Endodermal cell (in vitro differentiated cells): ENCODE measurements around the gene RAP1GAP2. TPM values are rescaled to one million over a fixed set of nuclear protein-coding genes. Genes with fewer than 3 reads are reported as not detected.
"Not testable (repeated sequence)": the region's sequence is repeated elsewhere in the genome, so short reads cannot be mapped to it uniquely, and the experiment has no call there.

Experiments used
- DNase-seq: peaks from one replicate; pipeline ENCODE4 v3.0.0-alpha.2; 2017
- H3K27ac ChIP-seq: 2 replicates; pipeline ENCODE4 v1.5.1; 2013; ENCODE audit warnings: mild to moderate bottlenecking, low read depth, low read length, moderate library complexity
- H3K27me3 ChIP-seq: 2 replicates; pipeline ENCODE4 v1.6.1; 2013; ENCODE audit warnings: mild to moderate bottlenecking, low read length, moderate library complexity; ENCODE audit not compliant: insufficient read depth, control insufficient read depth, poor library complexity, severe bottlenecking
- H3K36me3 ChIP-seq: 2 replicates; pipeline ENCODE4 v1.7.0; 2013; ENCODE audit warnings: mild to moderate bottlenecking, low read length, moderate library complexity; ENCODE audit not compliant: control insufficient read depth, insufficient read depth
- H3K4me1 ChIP-seq: one replicate; pipeline ENCODE4 v1.7.0; 2013; ENCODE audit warnings: low read length; ENCODE audit not compliant: control insufficient read depth, insufficient read depth
- H3K4me3 ChIP-seq: 2 replicates; pipeline ENCODE4 v1.5.1; 2013; ENCODE audit warnings: mild to moderate bottlenecking, low read length, moderate library complexity
- H3K9ac ChIP-seq: 2 replicates; pipeline ENCODE4 v1.6.1; 2013; ENCODE audit warnings: mild to moderate bottlenecking, low read length, moderate library complexity; ENCODE audit not compliant: poor library complexity, severe bottlenecking; ENCODE audit errors: extremely low read depth
- H3K9me3 ChIP-seq: 2 replicates; pipeline ENCODE4 v1.6.1; 2013; ENCODE audit warnings: mild to moderate bottlenecking, low read length, moderate library complexity; ENCODE audit not compliant: control insufficient read depth
- H3K27ac Mint-ChIP-seq: 2 replicates; pipeline ENCODE4 v1.8.0; 2020; ENCODE audit warnings: mixed read lengths
- H3K27me3 Mint-ChIP-seq: 2 replicates; pipeline ENCODE4 v1.8.0; 2021; ENCODE audit warnings: mild to moderate bottlenecking, mixed read lengths; ENCODE audit not compliant: insufficient read depth
- H3K36me3 Mint-ChIP-seq: 2 replicates; pipeline ENCODE4 v1.8.0; 2020; ENCODE audit warnings: low read depth, mixed read lengths
- H3K4me1 Mint-ChIP-seq: 2 replicates; pipeline ENCODE4 v1.8.0; 2020; ENCODE audit warnings: mixed read lengths
- H3K4me3 Mint-ChIP-seq: 2 replicates; pipeline ENCODE4 v1.8.0; 2020; ENCODE audit warnings: mild to moderate bottlenecking, moderate library complexity, mixed read lengths
- H3K9me3 Mint-ChIP-seq: 2 replicates; pipeline ENCODE4 v1.8.0; 2020; ENCODE audit warnings: mild to moderate bottlenecking, mixed read lengths
- CTCF ChIP-seq: fragments of 200-600 bp; sonication (generic); conservative IDR thresholded peaks from 2 replicates; pipeline ENCODE4 v1.5.0; 2021; ENCODE audit warnings: antibody characterized with exemption, mild to moderate bottlenecking
- WGBS, 2 experiments: methylation state at CpG; one replicate each; pipeline versions ENCODE4 v1.1.5 to v1.1.7; 2013; ENCODE audit warnings: missing lambda C conversion rate in 2 of 2, mixed read lengths in 1 of 2; ENCODE audit not compliant: insufficient coverage in 1 of 2, insufficient read length in 1 of 2; 5-methylcytosine and 5-hydroxymethylcytosine counted together
- total RNA-seq, 2 donors: library from RNA; stranded (reverse); fragmentation: NEBNext Ultra II Directional in 1 of 2; extraction: Animal tissue kit (Norgen Biotek cat#: 25700) in 1 of 2; gene quantifications; 2 replicates in 1 of 2; 3 replicates in 1 of 2; pipeline ENCODE4 v1.2.1, GENCODE V29; 2021

RAP1GAP2 gene
- total RNA-seq, 2 donors from 2014 or later = 18.0 to 44.3 TPM

DNA sequence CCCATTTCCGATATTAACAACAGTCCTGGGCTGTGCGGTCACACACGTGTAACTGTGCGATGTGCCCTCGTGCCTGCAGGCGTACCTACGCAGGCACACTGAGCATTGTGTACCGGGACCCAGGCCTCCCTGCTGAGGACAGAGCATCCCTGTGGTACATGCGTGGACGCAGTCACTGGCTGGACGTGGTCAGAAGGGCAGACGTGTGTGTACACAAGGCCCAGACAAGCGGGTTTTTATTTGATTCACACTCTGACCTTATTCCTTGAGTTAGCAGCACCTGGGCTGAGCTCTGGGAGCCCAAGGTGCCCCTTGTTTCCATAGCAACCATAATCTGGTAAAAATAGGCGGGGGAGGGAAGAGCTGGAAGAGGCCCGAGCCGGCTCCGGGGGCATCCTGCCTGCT lies 19.5 kb downstream of the RAP1GAP2 start:
- TF ChIP-seq CTCF = no peak
- DNase-seq = peak; percentile 61
- no peaks in the 10 kb centered on the region for H3K27me3 ChIP-seq
- no peaks in the 10 kb centered on the region for H3K27me3 Mint-ChIP-seq
- no peaks in the 10 kb centered on the region for H3K36me3 Mint-ChIP-seq
- H3K4me3 ChIP-seq = no peak overlapping the region
- no peak overlapping the region for H3K9ac ChIP-seq
- H3K4me1 ChIP-seq = no peaks in the 10 kb centered on the region
- 83 to 93% methylated on average over 12 to 17 of the region's 17 CpGs for WGBS, 2 experiments
- no peaks in the 10 kb centered on the region for H3K9me3 ChIP-seq
- H3K27ac ChIP-seq = no peak overlapping the region
- no peak overlapping the region for H3K27ac Mint-ChIP-seq
- no peaks in the 10 kb centered on the region for H3K36me3 ChIP-seq
- H3K9me3 Mint-ChIP-seq = no peaks in the 10 kb centered on the region
- H3K4me3 Mint-ChIP-seq = no peak overlapping the region
- no peaks in the 10 kb centered on the region for H3K4me1 Mint-ChIP-seq

- Histone ChIP-seq H3K27me3 (no peaks in the 10 kb centered on the region), H3K9ac (no peak overlapping the region), H3K27ac (no peak overlapping the region), H3K4me3 (no peak overlapping the region), H3K4me1 (no peaks in the 10 kb centered on the region), H3K36me3 (no peaks in the 10 kb centered on the region), H3K9me3 (no peaks in the 10 kb centered on the region)
- no peak for DNase-seq
- TF ChIP-seq CTCF = no peak
- no peaks in the 10 kb centered on the region for H3K36me3 Mint-ChIP-seq
- no peak overlapping the region for H3K27ac Mint-ChIP-seq
- no peaks in the 10 kb centered on the region for H3K4me1 Mint-ChIP-seq
- H3K9me3 Mint-ChIP-seq = no peaks in the 10 kb centered on the region
- WGBS, 2 experiments = 95 to 96% methylated on average over 2 to 4 of the region's 4 CpGs
- H3K27me3 Mint-ChIP-seq = no peaks in the 10 kb centered on the region
- H3K4me3 Mint-ChIP-seq = no peak overlapping the region
These were observed 20.4 kb downstream of the RAP1GAP2 start for GRCh38 chr17:2816688-2817087.

DNA sequence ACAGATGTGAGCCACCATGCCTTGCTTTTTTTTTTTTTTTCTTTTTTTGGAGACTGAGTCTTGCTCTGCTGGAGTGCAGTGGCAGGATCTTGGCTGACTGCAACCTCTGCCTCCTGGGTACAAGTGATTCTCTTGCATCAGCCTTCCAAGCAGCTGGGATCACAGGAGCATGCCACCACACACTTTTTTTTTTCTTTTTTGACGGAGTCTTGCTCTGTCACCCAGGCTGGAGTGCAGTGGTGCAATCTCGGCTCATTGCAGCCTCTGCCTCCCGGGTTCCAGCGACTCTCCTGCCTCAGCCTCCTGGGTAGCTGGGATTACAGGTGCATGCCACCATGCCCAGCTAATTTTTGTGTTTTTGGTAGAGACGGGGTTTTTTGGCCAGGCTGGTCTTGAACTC lies 23.1 kb downstream of the RAP1GAP2 start:
- not testable (repeated sequence) for H3K4me1 ChIP-seq, H3K9me3 ChIP-seq, H3K36me3 ChIP-seq, H3K27ac Mint-ChIP-seq, H3K27me3 Mint-ChIP-seq, H3K9me3 Mint-ChIP-seq, DNase-seq, H3K27ac ChIP-seq, H3K27me3 ChIP-seq, H3K4me3 Mint-ChIP-seq, H3K4me1 Mint-ChIP-seq, H3K36me3 Mint-ChIP-seq, H3K4me3 ChIP-seq, H3K9ac ChIP-seq
- WGBS, 2 experiments = 90 to 94% methylated on average over 5 of the region's 5 CpGs

- no peaks in the 10 kb centered on the region for H3K27me3 ChIP-seq
- Mint-ChIP-seq H3K9me3 (no peaks in the 10 kb centered on the region), H3K4me1 (no peaks in the 10 kb centered on the region), H3K36me3 (no peaks in the 10 kb centered on the region), H3K27me3 (no peaks in the 10 kb centered on the region), H3K4me3 (no peak overlapping the region), H3K27ac (no peak overlapping the region)
- no peaks in the 10 kb centered on the region for H3K36me3 ChIP-seq
- H3K4me3 ChIP-seq = no peak overlapping the region
- no peaks in the 10 kb centered on the region for H3K9me3 ChIP-seq
- DNase-seq = no peak
- H3K9ac ChIP-seq = no peak overlapping the region
- H3K4me1 ChIP-seq = no peaks in the 10 kb centered on the region
- TF ChIP-seq CTCF = no peak
- WGBS, 2 experiments = 76 to 91% methylated on average over 6 to 11 of the region's 11 CpGs
- H3K27ac ChIP-seq = no peak overlapping the region
These were observed 23.8 kb downstream of the RAP1GAP2 start for GRCh38 chr17:2819921-2820501.
